PC-3 (cell line): ENCODE measurements around the gene ABCF1. TPM values are rescaled to one million over a fixed set of nuclear protein-coding genes. Genes with fewer than 3 reads are reported as not detected.

Experiments used
- ATAC-seq: fragments of 200-7000 bp; cut with Tn5 transposase; 2 replicates; pipeline ENCODE4 v1.9.1; 2020; ENCODE audit warnings: mild to moderate bottlenecking, moderate library complexity
- BruUV-seq: library from RNA; stranded (reverse); fragments of 400-500 nt; replicated peaks from 2 replicates; lab custom pipeline; 2021; lab: Mats Ljungman, UMichigan
- CTCF ChIA-PET: fragments of 300-600 bp; sonication (Branson Sonifier 250); formaldehyde crosslinking; loops from one replicate; lab custom pipeline; 2022; ENCODE audit warnings: antibody characterized with exemption; lab: Charles Lee
- POLR2A ChIA-PET: fragments of 300-600 bp; sonication (Branson Sonifier 250); formaldehyde crosslinking; loops from one replicate; lab custom pipeline; 2022; ENCODE audit warnings: antibody characterized with exemption; ENCODE audit not compliant: unreplicated experiment; lab: Charles Lee
- DNase-seq: peaks from one replicate; pipeline ENCODE4 v3.0.0-alpha.2; 2015
- H2AFZ ChIP-seq: fragments of 300-600 bp; sonication (generic); 2 replicates; pipeline ENCODE4 v1.6.0; 2016; ENCODE audit warnings: antibody characterized with exemption, low read length
- H3F3A ChIP-seq: fragments of 300-600 bp; sonication (generic); one replicate; pipeline ENCODE4 v1.6.0; 2017; ENCODE audit warnings: antibody characterized with exemption, low read length, control low read depth, mild to moderate bottlenecking; ENCODE audit not compliant: unreplicated experiment
- H3K27ac ChIP-seq: fragments of 300-600 bp; sonication (generic); 2 replicates; pipeline ENCODE4 v1.5.1; 2016; ENCODE audit warnings: mild to moderate bottlenecking, low read length
- H3K27me3 ChIP-seq: fragments of 300-600 bp; sonication (generic); 2 replicates; pipeline ENCODE4 v1.6.1; 2016; ENCODE audit warnings: low read length, mixed read lengths
- H3K36me3 ChIP-seq: fragments of 300-600 bp; sonication (generic); 2 replicates; pipeline ENCODE4 v1.6.1; 2016; ENCODE audit warnings: low read depth, mixed run types, low read length, mixed read lengths
- H3K4me1 ChIP-seq: fragments of 300-600 bp; sonication (generic); 2 replicates; pipeline ENCODE4 v1.5.1; 2016; ENCODE audit warnings: low read length; ENCODE audit not compliant: insufficient read depth
- H3K4me2 ChIP-seq: fragments of 300-600 bp; sonication (generic); 2 replicates; pipeline ENCODE4 v1.6.0; 2016; ENCODE audit warnings: low read length
- H3K4me3 ChIP-seq: fragments of 300-600 bp; sonication (generic); 2 replicates; pipeline ENCODE4 v1.5.1; 2016; ENCODE audit warnings: mild to moderate bottlenecking, low read length, mixed read lengths
- H3K79me2 ChIP-seq: fragments of 300-600 bp; sonication (generic); 2 replicates; pipeline ENCODE4 v1.6.1; 2017; ENCODE audit warnings: low read length, mixed read lengths
- H3K9ac ChIP-seq: fragments of 300-600 bp; sonication (generic); 2 replicates; pipeline ENCODE4 v1.6.0; 2016; ENCODE audit warnings: mild to moderate bottlenecking, low read length
- H3K9me2 ChIP-seq: fragments of 300-600 bp; sonication (generic); replicated peaks from 2 replicates; pipeline ENCODE4 v1.6.1; 2016; ENCODE audit warnings: mixed run types, low read length, mixed read lengths
- H3K9me3 ChIP-seq: fragments of 300-600 bp; sonication (generic); 2 replicates; pipeline ENCODE4 v1.6.1; 2016; ENCODE audit warnings: low read length, mixed read lengths
- H4K20me1 ChIP-seq: fragments of 300-600 bp; sonication (generic); 2 replicates; pipeline ENCODE4 v1.6.1; 2016; ENCODE audit warnings: low read length, mixed read lengths
- CTCF ChIP-seq: fragments of 300-600 bp; sonication (generic); conservative IDR thresholded peaks from 2 replicates; pipeline ENCODE4 v1.5.1; 2017; ENCODE audit warnings: antibody characterized with exemption, low read depth, mild to moderate bottlenecking, low read length
- EZH2 ChIP-seq: fragments of 300-600 bp; sonication (generic); IDR thresholded peaks from one replicate; pipeline ENCODE4 v1.6.1; 2017; ENCODE audit warnings: antibody characterized with exemption, mild to moderate bottlenecking, low read length; ENCODE audit not compliant: unreplicated experiment
- EZH2phosphoT487 ChIP-seq: fragments of 300-600 bp; sonication (generic); IDR thresholded peaks from 2 replicates; pipeline ENCODE4 v1.6.1; 2018; ENCODE audit warnings: mild to moderate bottlenecking, antibody characterized with exemption, low read length, borderline replicate concordance
- intact Hi-C: fragments of 100-400 bp; cut with micrococcal nuclease; formaldehyde crosslinking; loops from 2 replicates; pipeline ENCODE4 v1.9.0; 2023
- total RNA-seq: library from RNA; depleted of rRNA; stranded (reverse); fragments of >200 nt; gene quantifications from 2 replicates; pipeline ENCODE4 v1.2.3, GENCODE V29; 2014

ABCF1 gene
- total RNA-seq, 1 experiment from 2014 or later, result 67.3 TPM

- no peak overlapping the region for H3K4me2 ChIP-seq
- no TSS peak for BruUV-seq
- H3K9me2 ChIP-seq, result no peaks in the 10 kb centered on the region
- DNase-seq, result no peak
- no peaks in the 10 kb centered on the region for H4K20me1 ChIP-seq
- peak; percentile 4; the same call in 1 of the 2 replicates for ATAC-seq
- H3K27me3 ChIP-seq, result no peaks in the 10 kb centered on the region
- H3K27ac ChIP-seq, result no peak overlapping the region
- H3K36me3 ChIP-seq, result peaks cover 37% of the 10 kb centered on the region
- no peak overlapping the region for H2AFZ ChIP-seq
- no peak overlapping the region for H3K9ac ChIP-seq
- intact Hi-C loops, result no loop called here
- ChIA-PET POLR2A (no interaction called here), CTCF (interaction anchor here (0.6 to 1.8 kb wide), 4 partner anchors 11 to 78 kb away, joined by 3 to 8 read pairs (median 4); no protein-coding TSS in a partner anchor)
- H3F3A ChIP-seq, result peaks cover 3% of the 10 kb centered on the region
- TF ChIP-seq EZH2, result no peak
- no peak for TF ChIP-seq CTCF
- no peak for TF ChIP-seq EZH2phosphoT487
- H3K4me1 ChIP-seq, result no peaks in the 10 kb centered on the region
- no peak overlapping the region for H3K4me3 ChIP-seq
- no peaks in the 10 kb centered on the region for H3K9me3 ChIP-seq
- no peaks in the 10 kb centered on the region for H3K79me2 ChIP-seq
These were observed 27.8 kb downstream of the ABCF1 start for GRCh38 chr6:30598912-30599624.

GRCh38 chr6:30599625-30600324, 28.5 kb downstream of the ABCF1 start:
- H3K36me3 ChIP-seq, result peaks cover 41% of the 10 kb centered on the region
- H3K9me2 ChIP-seq, result no peaks in the 10 kb centered on the region
- DNase-seq (no peak), ATAC-seq (no peak; the same call in 1 of the 2 replicates)
- H3K4me1 ChIP-seq, result no peaks in the 10 kb centered on the region
- H3F3A ChIP-seq, result peaks cover 3% of the 10 kb centered on the region
- no peaks in the 10 kb centered on the region for H3K9me3 ChIP-seq
- TF ChIP-seq EZH2 (no peak), EZH2phosphoT487 (no peak), CTCF (no peak)
- no peak overlapping the region for H3K4me3 ChIP-seq
- no peak overlapping the region for H3K4me2 ChIP-seq
- no peaks in the 10 kb centered on the region for H3K27me3 ChIP-seq
- H3K79me2 ChIP-seq, result no peaks in the 10 kb centered on the region
- no peaks in the 10 kb centered on the region for H4K20me1 ChIP-seq
- BruUV-seq, result no TSS peak
- no peak overlapping the region for H3K27ac ChIP-seq
- CTCF ChIA-PET, result interaction anchor here (0.8 kb wide), 1 partner anchor 12 kb away, joined by 4 read pairs; no protein-coding TSS in a partner anchor
- intact Hi-C loops, result no loop called here
- H3K9ac ChIP-seq, result no peak overlapping the region
- POLR2A ChIA-PET, result interaction anchor here (0.6 kb wide), 1 partner anchor 13 kb away, joined by 3 read pairs; no protein-coding TSS in a partner anchor
- H2AFZ ChIP-seq, result no peak overlapping the region
